Measurements from ENCODE around the gene SNRNP70. TPM values are rescaled to one million over a fixed set of nuclear protein-coding genes. Genes with fewer than 3 reads are reported as not detected.

SNRNP70 gene
- total RNA-seq, 1 experiment from 2014 or later: 253 TPM

GRCh38 chr19:49104229-49104864, 19.1 kb downstream of the SNRNP70 start:
- Histone ChIP-seq H3K4me1 (no peaks in the 10 kb centered on the region), H3K4me3 (no peak overlapping the region), H3K27ac (no peak overlapping the region), H3K36me3 (peaks cover 79% of the 10 kb centered on the region), H3K27me3 (no peaks in the 10 kb centered on the region), H3K9me3 (replicated peaks) (no peaks in the 10 kb centered on the region; the same call in 1 of the 2 replicates)
- no peak for DNase-seq

GRCh38 chr19:49106648-49107135, 21.4 kb downstream of the SNRNP70 start:
- Histone ChIP-seq H3K4me1 (no peaks in the 10 kb centered on the region), H3K27ac (no peak overlapping the region), H3K4me3 (no peak overlapping the region), H3K9me3 (replicated peaks) (no peaks in the 10 kb centered on the region; the same call in 1 of the 2 replicates), H3K36me3 (peaks cover 65% of the 10 kb centered on the region), H3K27me3 (no peaks in the 10 kb centered on the region)
- DNase-seq: peak in 1 of 2 experiments; percentile 52

- Histone ChIP-seq H3K4me3 (no peak overlapping the region), H3K27me3 (no peaks in the 10 kb centered on the region), H3K4me1 (no peaks in the 10 kb centered on the region), H3K36me3 (peaks cover 57% of the 10 kb centered on the region), H3K9me3 (replicated peaks) (no peaks in the 10 kb centered on the region; the same call in 1 of the 2 replicates), H3K27ac (no peak overlapping the region)
- DNase-seq: no peak
Observed at GRCh38 chr19:49107625-49108459, 22.6 kb downstream of the SNRNP70 start.

GRCh38 chr19:49109051-49109450, 23.8 kb downstream of the SNRNP70 start:
- Histone ChIP-seq H3K27me3 (no peaks in the 10 kb centered on the region), H3K4me3 (no peak overlapping the region), H3K36me3 (peaks cover 47% of the 10 kb centered on the region), H3K4me1 (no peaks in the 10 kb centered on the region), H3K27ac (no peak overlapping the region), H3K9me3 (replicated peaks) (no peaks in the 10 kb centered on the region; the same call in 1 of the 2 replicates)
- DNase-seq: no peak

GRCh38 chr19:49109569-49110233, 24.4 kb downstream of the SNRNP70 start:
- DNase-seq: no peak
- Histone ChIP-seq H3K27ac (no peak overlapping the region), H3K27me3 (no peaks in the 10 kb centered on the region), H3K4me3 (no peak overlapping the region), H3K4me1 (no peaks in the 10 kb centered on the region), H3K9me3 (replicated peaks) (no peaks in the 10 kb centered on the region; the same call in 1 of the 2 replicates), H3K36me3 (peaks cover 43% of the 10 kb centered on the region)

- no peaks in the 10 kb centered on the region for H3K27me3 ChIP-seq
Observed at GRCh38 chr19:49110567-49110966, 25.3 kb downstream of the SNRNP70 start.

GRCh38 chr19:49111218-49111998, 26.2 kb downstream of the SNRNP70 start:
- no peak for DNase-seq
- H3K4me1 ChIP-seq: 0 out of 2 replicates have a peak, but pooled peaks cover 4% of the 10 kb centered on the region
- no peak overlapping the region for H3K4me3 ChIP-seq
- H3K9me3 ChIP-seq (replicated peaks): no peaks in the 10 kb centered on the region; the same call in 1 of the 2 replicates
- H3K27me3 ChIP-seq: no peaks in the 10 kb centered on the region
- peaks cover 27% of the 10 kb centered on the region for H3K36me3 ChIP-seq
- no peak overlapping the region for H3K27ac ChIP-seq

More at GRCh38 chr19:49110567-49110966, 25.3 kb downstream of the SNRNP70 start:
- H3K27ac ChIP-seq: no peak overlapping the region
- DNase-seq: no peak
- 0 out of 2 replicates have a peak, but pooled peaks cover 4% of the 10 kb centered on the region for H3K4me1 ChIP-seq
- no peak overlapping the region for H3K4me3 ChIP-seq
- H3K36me3 ChIP-seq: peaks cover 36% of the 10 kb centered on the region
- no peaks in the 10 kb centered on the region; the same call in 1 of the 2 replicates for H3K9me3 ChIP-seq (replicated peaks)

- DNase-seq: peak; percentile 87 to 89
- Histone ChIP-seq H3K4me1 (0 out of 2 replicates have a peak, but pooled peaks cover 4% of the 10 kb centered on the region), H3K9me3 (replicated peaks) (no peaks in the 10 kb centered on the region; the same call in 1 of the 2 replicates), H3K4me3 (peak within 1 kb of the TSS; percentile 68), H3K27ac (peak within 1 kb of the TSS; percentile 56; the same call in 1 of the 2 replicates), H3K36me3 (peaks cover 5% of the 10 kb centered on the region), H3K27me3 (no peaks in the 10 kb centered on the region)
Observed at GRCh38 chr19:49113762-49114629, 28.7 kb downstream of the SNRNP70 start, which contains the start of gene LIN7B. Gene LIN7B, plus strand, starts transcription at chr19:49114370. Its CDS starts 35 bp downstream, at chr19:49114405.

GRCh38 chr19:49114630-49115363, 29.5 kb downstream of the SNRNP70 start:
- DNase-seq: peak; percentile 78 to 81
- H3K27ac ChIP-seq: peak overlapping the region; percentile 56; the same call in 1 of the 2 replicates

GRCh38 chr19:49116544-49116943, 31.3 kb downstream of the SNRNP70 start:
- Histone ChIP-seq H3K4me1 (peaks cover 4% of the 10 kb centered on the region; the same call in 1 of the 2 replicates), H3K27me3 (no peaks in the 10 kb centered on the region), H3K4me3 (no peak overlapping the region), H3K36me3 (no peaks in the 10 kb centered on the region), H3K27ac (no peak overlapping the region), H3K9me3 (replicated peaks) (no peaks in the 10 kb centered on the region)
- no peak for DNase-seq

More at GRCh38 chr19:49114630-49115363, 29.5 kb downstream of the SNRNP70 start:
- Histone ChIP-seq H3K4me1 (peaks cover 4% of the 10 kb centered on the region; the same call in 1 of the 2 replicates), H3K36me3 (no peaks in the 10 kb centered on the region), H3K9me3 (replicated peaks) (no peaks in the 10 kb centered on the region), H3K4me3 (peak overlapping the region; percentile 68), H3K27me3 (no peaks in the 10 kb centered on the region)

GRCh38 chr19:49117677-49118564, 32.7 kb downstream of the SNRNP70 start:
- Histone ChIP-seq H3K4me1 (peaks cover 4% of the 10 kb centered on the region; the same call in 1 of the 2 replicates), H3K9me3 (replicated peaks) (no peaks in the 10 kb centered on the region), H3K4me3 (peak overlapping the region; percentile 65), H3K27ac (peak overlapping the region; percentile 86; the same call in 1 of the 2 replicates), H3K36me3 (no peaks in the 10 kb centered on the region), H3K27me3 (no peaks in the 10 kb centered on the region)
- DNase-seq: no peak

Measured in SJCRH30 (cell line).